CD4-positive, alpha-beta T cell treated with Interleukin-1 beta for 1 hour (primary cell): ENCODE results near the gene AGGF1.
"Not testable (repeated sequence)": the region's sequence is repeated elsewhere in the genome, so short reads cannot be mapped to it uniquely, and the experiment has no call there.

Experiments
- DNase-seq, 2 donors: peaks; one replicate each; pipeline ENCODE4 v3.0.0-alpha.2; 2020 to 2022

AGGF1 gene

GRCh38 chr5:77024490-77024889 is 5.7 kb upstream of the AGGF1 start:
- DNase-seq, result no peak

DNA sequence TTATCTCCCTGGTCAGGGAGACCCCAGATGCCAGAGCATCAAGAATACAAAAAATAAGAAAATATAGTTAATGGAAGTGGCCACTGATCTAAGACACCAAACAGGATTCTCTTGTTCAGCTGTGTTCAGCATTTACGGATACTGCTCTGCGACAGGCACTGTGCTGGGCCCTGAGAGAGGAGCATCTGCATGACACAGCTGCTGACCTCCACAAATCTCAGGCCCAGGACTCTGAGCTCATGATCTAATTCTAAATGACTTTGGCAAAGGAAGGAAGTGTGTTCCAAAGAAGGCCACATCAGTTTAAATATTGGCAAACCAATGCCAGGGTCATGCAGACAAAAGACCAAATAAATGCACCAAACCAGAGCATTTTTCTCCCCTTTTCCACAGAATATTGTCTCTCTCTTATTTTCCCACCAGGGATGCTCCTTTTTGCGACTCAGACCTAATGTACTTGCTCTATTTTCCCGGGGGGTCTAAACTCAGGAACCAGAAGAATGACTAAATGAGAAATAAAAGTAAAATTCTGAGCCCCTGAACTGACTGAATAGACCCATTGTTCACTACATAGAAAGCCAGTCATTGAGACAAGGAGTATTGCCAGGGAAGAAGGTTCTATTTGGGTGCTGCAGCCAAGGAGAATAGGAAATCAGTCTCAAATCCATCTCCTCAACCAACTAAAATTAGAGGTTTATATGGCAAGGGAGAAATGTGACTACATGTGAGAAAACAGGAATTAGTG is 1.4 kb upstream of the AGGF1 start:
- DNase-seq, result no peak

DNA sequence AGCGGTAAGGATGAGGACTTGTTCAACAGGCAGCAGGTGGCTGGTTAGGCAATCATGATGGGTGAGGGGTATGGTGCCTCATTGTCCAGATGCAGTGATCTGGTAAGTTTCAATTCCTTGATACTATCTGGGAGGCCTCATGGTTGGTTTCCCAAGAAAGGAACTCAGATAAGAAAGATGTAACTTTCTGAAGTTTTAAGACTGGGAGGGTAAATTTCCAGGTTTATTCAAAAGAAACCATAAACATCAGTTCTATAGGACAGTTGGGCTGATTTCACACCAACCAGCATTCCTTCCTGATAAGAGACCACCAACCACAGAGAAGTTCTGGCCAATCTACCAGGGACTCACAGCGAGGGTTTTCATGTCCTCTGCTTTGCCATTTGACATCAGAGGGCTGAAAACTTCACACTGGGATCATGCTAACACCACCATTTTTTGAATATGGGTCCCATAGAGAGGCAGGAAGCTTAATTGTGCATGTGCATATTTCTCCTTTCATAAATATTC is 773 bp upstream of the AGGF1 start:
- DNase-seq, result no peak

DNA sequence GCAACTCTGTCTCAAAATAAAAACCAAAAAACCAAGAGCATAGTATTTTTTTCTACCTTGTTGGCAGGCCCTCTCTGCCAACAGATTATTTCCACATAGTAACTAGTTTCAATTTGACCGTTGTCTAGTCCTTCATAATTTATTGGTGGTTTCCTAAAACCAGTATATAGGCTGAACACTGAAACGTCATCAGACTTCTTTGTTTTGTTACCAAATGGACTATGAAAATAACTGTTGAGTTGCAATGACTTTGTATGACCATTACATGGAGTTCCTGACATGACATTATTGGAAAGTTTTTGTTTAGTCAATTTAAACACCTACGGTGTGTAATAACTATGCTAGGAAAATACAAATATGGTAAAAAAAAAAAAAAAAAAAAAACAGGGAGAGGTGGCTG is 1.7 kb downstream of the AGGF1 start:
- no peak for DNase-seq

- DNase-seq, result no peak
These were observed 2.4 kb downstream of the AGGF1 start for GRCh38 chr5:77032635-77033034.

GRCh38 chr5:77033338-77033737 is 3.1 kb downstream of the AGGF1 start:
- DNase-seq, result no peak

DNA sequence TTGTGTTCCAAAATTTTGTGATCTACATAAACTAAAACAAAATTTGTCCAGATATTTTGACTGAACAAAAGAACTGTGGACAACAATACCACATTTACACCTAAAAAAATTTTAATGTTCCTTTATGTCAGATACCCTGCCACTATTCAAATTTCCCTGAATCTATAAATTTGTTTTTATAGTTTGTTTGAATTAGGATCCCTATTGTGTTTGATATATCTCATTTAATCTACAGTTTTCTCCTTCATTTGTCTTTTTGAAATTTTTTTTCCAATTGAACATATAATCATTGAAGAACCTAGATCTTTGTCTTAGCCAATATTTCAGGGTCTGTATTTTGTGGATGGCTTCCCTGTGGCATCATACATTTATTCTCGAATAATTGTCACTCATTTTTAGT is 5.7 kb downstream of the AGGF1 start:
- DNase-seq, result no peak

DNA sequence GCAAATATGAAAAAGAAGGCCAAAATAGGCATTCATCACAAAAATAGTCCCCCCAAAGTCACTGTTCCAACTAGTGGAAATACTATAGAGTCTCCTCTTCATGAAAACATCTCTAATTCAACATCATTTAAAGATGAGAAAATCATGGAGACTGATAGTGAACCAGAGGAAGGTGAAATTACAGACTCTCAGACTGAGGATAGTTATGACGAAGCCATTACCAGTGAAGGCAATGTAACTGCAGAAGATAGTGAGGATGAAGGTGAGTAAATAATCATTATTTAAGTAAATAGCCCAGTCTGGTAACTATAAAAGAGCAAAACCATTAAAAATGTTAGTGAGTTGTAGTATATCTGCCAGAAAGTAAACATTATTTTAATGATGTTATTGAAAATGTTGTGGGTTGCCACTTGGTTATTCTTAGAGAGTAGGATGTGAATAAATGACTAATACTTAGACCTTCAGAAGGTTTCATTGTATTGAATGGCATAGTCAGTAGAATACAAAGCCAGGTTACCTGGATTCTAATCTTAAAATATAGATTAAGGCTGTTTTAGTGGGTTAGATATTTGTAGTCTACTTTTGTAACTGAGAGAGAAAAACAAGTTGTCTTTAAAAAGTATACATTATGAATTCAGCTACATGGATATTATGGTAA is 16.3 kb downstream of the AGGF1 start:
- no peak for DNase-seq

DNA sequence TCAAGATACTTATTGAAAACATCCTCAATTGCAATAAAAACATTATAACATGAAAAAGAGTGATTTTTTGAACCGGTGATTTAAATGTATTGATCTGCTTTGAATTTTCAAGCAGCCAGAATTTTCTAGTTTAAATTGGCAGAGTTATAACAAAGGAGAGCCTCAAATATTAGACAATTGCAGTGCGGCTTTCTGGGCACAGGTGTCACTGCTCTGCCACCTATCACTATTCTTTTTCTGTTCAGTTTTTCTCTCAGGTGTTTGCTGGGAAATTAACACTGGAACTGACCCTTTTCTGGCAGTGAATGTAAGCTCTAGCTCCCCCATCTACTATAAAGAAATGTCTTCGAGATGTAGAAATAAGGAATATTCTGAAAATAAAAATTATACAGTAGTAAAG is 33.8 kb downstream of the AGGF1 start:
- DNase-seq, result no peak

DNA sequence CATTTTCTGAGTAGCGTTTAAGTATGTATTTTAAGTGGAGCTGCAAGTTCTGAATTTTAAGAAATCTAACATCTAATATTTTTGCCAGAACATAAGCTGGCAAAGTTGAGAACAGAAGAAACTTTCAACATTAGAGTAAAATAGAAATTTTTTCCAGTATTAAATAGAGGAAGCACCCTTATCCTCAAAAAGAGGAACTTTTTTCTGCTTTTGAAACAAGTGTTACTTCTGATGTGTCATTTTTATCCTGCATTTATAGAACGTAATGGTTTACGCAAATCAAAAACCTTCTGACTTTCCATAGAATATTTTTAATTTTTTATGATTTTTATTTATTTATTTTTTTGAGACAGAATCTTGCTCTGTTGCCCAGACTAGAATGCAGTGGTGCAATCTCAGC is 35.1 kb downstream of the AGGF1 start:
- no peak for DNase-seq

DNA sequence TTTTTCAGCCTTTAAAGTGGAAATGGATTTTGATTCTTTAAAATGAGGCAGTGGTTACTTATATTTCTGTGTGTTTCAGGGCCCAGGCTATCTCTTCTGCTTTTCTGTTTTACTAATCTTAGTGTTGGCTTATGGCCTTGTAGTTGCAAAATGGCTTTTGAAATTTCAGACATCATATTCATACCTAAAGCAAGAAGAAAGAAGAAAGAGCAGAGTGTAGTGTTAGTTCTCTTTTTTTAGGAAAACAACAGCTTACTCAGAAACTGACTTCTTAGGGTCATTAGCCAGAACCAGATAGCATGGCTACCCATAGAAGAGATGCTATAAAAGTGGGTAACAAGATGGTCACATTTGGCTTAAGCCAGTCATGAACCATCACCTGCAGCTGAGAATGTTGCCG is 36.0 kb downstream of the AGGF1 start:
- no peak for DNase-seq

DNA sequence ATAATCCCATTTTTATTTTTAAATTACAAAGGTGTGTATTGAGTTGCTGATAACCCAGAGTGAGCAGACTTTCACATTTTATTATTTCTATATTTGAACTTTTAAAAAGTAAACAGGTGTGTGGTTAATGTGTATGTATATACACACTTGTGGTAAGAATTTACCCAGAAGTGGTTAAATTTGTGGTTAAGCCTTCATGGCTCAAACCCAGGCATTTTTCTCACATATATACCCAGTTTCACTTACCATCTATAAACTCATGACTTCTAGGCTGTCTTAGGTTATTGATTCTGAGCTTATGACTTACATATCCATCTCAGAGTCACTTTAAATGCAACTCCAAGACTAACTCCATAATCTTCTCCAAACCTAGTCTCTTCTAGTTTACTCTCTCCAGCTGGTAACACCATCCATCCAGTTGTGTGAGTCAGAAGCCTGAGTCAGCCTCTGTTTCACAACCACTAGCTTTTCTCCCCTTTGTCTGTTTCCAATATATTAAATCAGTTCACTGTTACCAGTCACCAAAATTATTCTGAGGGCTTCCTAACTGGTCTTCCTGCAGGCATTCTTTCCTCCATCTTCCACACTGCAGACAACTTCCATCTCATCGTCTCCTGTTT is 36.7 kb downstream of the AGGF1 start:
- no peak for DNase-seq

DNA sequence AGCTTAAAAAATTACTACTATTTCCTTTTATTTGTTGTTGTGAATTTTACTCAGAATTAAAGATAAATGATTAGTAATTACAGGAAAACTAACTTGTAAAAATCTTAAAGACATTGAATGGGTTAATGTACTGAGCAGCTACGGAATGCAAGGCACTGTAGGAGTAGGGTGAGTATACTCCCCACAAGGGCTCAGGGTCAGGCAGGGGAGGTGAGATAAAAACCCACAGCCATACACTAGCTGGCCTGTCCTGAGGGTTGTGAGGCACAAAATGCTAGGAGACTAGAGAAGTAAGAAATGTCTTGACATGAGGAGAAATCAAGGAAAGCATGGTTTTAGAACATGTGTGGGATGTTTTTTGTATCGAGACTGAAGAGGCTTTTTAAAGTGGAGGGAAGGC is 43.5 kb downstream of the AGGF1 start:
- DNase-seq, result no peak

DNA sequence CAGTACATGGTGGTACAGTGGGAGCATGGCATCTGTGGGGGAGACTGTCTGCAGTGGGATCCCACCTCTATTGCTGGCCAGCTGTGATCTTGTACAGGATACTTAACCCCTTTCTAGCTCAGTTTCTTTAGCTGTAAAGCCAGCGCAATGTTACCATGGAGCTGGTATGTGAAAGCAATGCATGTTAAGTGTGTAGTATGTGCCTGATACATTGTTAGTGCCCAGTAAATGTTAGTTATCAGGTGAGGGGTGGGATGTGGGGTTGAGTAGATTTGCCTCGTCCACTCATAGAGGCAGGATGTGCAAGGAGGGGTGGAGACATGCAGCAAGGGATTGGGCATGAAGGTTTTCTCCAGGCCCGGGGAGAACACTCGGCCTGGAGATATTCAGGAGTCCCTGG is 44.5 kb downstream of the AGGF1 start:
- no peak for DNase-seq

DNA sequence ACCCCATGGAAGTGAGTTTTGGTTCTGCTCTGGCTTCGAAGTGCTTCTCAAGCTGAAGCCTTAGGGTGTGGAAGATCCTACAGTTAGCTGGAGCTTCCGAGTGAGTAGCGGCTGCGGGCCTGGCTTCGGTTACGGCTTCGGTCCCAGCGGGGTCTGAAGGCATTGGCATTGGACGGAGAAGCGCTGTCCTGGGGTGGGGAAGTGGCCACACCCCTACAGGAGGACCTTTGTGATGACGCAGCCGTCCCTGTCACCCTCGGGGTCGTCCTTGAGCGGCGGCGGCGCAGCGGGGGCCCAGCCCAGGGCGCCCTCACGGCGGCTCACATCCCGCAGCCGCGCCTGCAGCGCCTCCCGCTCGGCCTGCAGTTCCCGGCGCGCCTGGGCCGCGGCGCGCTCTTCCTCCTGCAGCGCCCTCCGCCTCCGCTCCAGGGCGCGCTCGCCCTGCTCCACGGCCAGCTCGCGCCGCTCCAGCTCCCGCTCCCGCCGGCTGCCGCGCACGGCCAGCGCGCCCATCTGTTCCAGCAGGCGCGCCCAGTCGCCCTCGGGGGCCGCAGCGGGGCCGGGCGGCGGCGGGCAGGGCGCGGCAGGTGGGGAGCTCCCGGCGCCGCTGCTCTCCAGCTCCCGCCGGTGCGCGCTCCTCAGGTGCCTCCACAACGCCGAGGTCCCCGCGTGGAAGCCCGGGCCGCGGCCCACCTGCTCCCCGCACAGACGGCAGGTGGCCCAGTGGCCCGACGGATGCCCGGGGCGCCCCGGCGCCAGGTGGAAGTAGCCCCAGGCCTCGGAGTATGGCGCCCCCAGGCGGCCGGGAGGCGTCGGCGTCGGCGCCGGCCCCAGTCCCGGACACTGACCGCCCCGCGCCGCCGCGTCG is 47.0 kb downstream of the AGGF1 start:
- DNase-seq, result peak; percentile 55 to 60

DNA sequence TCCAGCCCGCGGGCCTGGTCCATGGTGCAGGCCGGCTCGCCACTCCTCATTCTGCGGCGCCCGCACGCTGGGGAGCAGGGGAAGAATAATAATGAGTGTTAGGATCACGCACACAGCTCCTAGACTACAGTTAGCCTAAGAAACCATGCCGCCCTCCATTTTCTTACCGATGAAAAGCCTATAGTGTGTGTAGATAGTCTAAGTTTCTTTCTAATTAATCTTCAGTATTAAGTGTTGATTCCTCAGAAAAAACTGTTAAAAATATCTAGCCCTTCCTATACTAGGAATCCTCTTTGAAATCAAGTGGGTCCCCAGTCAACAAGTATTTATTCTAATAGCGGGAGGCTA is 47.6 kb downstream of the AGGF1 start:
- no peak for DNase-seq

- DNase-seq, result not testable (repeated sequence)
These were observed 50.3 kb downstream of the AGGF1 start for GRCh38 chr5:77080479-77080878.

DNA sequence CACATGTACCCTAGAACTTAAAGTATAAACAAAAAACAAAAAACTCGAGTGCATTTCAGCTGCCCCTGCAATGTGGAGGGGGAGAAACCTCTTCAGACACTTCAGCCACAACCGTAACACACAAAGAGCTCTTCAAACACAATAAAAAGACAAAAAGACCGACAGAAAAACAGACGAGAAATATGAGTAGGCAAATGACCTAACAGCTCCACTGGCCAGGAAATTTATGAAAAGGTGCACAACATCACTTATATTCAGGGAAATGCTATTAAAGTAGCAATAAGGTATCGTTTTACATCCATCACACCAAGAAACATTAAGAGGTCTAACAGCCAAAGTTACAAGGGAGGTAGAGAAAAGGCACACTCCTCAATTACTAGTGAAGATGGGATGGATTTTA is 50.7 kb downstream of the AGGF1 start:
- no peak for DNase-seq

- DNase-seq, result no peak
These were observed 52.1 kb downstream of the AGGF1 start for GRCh38 chr5:77082280-77082679.

DNA sequence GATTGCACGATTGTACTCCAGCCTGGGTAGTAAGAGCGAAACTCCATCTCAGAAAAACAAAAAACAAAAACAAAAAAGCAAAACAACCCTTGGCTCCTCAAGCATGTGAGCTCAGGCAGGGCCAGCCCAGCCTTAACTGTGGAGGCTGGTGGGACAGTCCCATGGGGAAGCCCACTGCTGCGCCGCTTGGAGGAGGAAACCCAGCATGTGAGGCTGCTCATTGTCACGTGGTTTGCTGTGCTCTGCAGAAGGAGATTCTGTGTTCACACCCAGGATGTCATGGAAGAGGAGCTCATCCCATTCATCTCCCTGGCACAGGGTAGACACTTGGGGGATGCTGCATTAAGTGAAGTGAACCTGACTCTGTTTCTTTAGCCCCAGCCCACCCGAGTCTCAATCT is 52.9 kb downstream of the AGGF1 start:
- DNase-seq, result no peak

- DNase-seq, result no peak
These were observed 56.1 kb downstream of the AGGF1 start for GRCh38 chr5:77086368-77086688.

DNA sequence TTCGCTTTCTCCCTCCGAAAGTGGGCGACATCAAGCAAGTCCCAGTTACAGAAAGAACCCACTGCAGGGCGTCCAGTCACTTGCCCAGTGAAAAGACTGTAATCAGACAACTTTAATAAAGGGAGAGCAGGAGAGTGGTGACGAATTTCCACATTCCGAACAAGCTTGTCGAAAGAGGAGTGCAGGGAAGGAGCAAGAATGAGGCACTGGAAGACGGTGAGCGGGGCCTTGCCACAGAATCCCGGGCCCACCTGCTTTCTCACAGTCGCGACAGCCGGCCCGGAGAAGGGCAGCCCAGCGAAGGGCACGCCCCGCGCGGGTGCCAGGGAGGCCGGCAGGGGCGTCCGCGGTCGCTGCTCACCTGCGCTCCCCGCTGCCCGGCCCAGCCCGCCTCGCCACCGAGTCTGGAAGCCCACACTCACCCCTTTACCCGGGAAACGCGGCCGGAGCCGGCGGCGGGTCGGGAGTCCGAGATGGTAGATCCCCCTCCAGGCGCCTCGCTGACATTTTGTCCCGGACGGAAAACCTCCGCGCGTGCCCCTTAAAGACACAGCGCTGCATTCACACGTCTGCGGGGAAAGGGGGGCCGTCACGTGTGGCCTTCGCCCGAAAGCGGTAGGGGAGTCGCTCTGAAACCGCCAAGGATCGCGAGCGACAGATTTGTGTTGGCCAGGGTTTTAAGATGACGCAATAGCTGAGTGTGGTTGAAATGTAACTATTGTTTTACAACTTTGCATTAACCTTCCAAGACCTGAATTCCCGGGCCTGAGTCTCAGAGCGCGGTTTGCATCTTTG is 56.7 kb downstream of the AGGF1 start, which contains the start of gene ZBED3:
ZBED3 (minus strand) TSS at position 597 of the 795 bp plus-strand sequence. CDS start 9,407 bp downstream, outside the sequence.
- peak; percentile 48 to 58 for DNase-seq
